GM18526 (cell line): ENCODE measurements around the gene SMIM13.

ENCODE experiments used
- POLR2A ChIP-seq: IDR thresholded peaks from 3 replicates; pipeline ENCODE4 v1.6.1; 2011; ENCODE audit not compliant: insufficient read length; ENCODE audit errors: extremely low read depth

The SMIM13 gene

GRCh38 chr6:11162262-11162661 is 68.6 kb downstream of the SMIM13 start:
- no peak for TF ChIP-seq POLR2A

- no peak for TF ChIP-seq POLR2A
Measured at GRCh38 chr6:11163932-11164331, 70.3 kb downstream of the SMIM13 start.

DNA sequence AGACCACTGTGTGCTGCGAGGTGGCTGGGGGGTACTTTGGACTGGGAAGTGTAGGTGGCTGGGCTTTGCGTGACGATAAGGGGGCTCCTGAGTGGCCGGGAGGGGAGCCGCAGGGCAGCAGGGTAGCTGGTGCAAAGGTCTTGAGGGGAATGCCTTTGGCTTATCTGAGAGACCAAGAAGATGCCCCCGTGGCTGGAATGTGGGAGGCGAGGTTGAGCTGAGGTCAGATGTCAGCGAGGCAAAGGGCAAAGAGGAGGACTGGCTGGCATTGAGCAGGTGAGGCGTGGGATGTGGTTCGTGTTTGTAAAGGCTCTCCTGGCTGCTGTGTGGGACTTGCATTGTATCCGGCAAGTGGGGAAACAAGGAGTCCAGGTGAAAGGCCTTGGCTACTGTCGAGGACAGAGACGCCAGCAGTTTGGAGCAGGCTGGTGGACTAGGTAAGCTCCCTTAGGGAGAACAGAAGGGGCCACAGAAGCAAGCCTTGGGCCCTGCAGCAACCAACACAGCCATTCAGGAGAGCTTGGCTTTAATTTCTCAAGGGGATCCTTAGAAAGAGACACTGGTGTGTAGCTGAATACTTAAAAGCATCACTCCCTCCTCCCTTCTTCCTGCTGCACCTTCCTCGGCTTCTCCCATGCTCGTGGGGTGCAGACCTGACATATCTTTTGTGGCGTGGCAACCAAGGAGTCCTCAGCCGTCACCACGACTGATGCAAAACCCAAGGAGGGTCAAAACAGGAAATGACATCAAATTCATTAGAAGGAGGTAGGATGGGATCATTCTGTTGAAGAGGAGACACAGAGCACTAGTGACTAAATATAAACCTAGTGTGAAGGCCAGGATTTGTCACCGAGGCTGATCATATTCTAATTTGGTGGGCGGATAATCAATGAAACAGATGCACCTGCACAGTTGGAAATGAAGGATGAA is 71.3 kb downstream of the SMIM13 start:
- no peak for TF ChIP-seq POLR2A

- TF ChIP-seq POLR2A = no peak
Measured at GRCh38 chr6:11166948-11167347, 73.3 kb downstream of the SMIM13 start.

DNA sequence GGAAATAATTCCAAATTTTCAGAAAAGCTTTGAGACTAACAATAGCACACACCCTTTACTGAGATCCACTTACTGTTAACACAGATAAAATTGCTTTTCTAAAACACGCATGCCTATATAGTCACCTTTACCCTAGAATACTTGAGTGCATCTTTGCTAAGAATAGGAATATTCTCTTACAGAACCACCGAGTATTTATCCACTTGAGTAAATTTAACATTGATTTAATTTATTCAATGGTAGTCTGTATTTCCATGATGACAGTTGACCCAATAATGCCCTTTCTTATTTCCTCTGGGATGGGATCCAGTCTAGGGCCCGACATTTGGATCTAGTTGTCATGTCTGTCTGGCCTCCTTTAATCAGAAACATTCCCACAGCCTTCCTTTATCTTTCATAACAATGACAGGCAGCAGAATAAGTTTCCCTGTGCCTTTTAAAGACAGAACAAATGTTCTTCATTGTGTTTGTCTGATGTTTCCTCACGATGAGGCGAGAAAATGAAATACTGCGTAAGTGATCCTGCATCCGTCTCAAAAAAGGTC is 74.5 kb downstream of the SMIM13 start:
- no peak for TF ChIP-seq POLR2A

DNA sequence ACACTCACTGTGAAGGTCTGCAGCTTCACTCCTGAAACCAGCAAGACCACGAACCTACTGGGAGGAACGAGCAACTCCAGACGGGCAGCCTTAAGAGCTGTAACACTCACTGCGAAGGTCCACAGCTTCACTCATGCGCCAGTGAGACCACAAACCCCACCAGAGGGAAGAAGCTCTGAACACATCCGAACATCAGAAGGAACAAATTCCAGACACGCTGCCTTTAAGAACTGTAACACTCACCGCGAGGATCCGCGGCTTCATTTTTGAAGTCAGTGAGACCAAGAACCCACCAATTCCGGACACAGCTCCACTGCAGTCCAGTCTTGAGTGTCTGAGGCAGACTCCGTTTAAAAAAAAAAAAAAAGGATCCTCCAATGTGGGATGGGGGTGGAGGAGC is 78.3 kb downstream of the SMIM13 start:
- TF ChIP-seq POLR2A = no peak

GRCh38 chr6:11172501-11173327 is 79.1 kb downstream of the SMIM13 start:
- TF ChIP-seq POLR2A = no peak

- TF ChIP-seq POLR2A = no peak
Measured at GRCh38 chr6:11174242-11174611, 80.6 kb downstream of the SMIM13 start.

DNA sequence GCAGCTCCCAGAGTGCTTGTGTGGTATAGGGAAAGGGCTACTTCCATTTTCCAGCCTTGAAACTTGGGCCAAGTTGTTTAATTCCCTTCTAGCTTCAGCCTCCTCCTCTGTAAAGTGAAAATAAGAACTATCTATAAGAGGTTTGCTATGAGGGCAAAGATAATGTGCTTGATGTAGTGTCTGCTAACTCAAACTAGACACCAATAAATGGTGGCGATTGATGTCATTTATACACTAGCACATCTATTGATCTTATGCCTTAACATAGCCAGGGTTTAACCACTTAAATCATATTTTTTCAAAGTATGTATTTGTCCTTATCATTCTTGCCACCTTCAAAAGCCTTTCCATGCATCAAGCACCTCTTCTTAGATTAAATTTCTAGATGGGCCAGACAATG is 83.6 kb downstream of the SMIM13 start:
- no peak for TF ChIP-seq POLR2A

DNA sequence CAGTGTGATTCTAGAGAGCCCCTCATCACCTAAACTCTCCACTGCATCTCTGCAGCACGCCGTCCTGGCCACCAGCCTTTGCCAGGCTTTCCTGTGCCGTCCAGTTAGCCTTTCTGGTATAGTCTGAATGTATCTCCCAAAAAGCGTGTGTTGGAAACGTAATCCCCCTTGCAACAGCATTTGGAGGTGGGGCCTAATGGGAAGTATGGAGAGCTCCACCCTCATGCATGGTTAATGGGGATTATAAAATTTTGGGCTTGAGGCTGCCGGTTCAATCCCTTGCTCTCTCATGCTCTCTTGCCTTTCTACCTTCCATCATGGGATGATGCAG is 85.4 kb downstream of the SMIM13 start:
- no peak for TF ChIP-seq POLR2A

DNA sequence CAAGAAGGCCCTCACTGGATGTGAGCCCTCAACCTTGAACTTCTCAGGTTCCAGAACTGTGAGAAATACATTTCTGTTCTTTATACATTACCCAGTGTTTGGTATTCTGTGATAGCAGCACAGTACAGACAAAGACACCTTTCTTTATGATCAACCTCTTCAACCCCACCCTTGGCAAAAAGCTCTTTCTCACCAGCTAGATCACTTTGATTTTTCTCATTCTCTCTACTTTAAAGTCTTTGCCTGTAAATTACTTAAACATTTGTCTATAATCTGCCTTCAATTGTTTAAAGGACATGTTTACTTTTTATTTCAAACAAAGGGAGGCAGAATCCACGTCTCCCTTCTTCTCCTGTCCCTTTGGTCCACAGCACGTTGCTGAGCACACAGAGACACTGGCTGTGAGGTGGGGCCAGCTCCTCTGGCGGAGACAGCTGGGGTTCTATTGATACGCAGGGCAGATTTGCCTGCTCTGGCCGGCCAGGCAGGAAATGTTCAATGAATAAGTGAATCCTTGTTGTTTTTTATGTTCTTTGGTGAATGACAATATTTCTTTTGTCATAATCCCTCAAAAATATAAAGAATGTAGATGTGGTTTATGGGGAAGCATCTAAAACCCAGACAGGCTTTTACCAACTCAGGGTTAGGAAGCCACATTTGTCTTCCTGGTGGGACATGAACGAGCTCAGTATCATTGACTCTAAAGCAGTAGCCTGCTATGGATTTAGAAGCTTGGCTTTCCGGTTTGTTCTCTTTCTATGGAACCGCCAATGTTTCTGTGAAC is 86.0 kb downstream of the SMIM13 start:
- no peak for TF ChIP-seq POLR2A

DNA sequence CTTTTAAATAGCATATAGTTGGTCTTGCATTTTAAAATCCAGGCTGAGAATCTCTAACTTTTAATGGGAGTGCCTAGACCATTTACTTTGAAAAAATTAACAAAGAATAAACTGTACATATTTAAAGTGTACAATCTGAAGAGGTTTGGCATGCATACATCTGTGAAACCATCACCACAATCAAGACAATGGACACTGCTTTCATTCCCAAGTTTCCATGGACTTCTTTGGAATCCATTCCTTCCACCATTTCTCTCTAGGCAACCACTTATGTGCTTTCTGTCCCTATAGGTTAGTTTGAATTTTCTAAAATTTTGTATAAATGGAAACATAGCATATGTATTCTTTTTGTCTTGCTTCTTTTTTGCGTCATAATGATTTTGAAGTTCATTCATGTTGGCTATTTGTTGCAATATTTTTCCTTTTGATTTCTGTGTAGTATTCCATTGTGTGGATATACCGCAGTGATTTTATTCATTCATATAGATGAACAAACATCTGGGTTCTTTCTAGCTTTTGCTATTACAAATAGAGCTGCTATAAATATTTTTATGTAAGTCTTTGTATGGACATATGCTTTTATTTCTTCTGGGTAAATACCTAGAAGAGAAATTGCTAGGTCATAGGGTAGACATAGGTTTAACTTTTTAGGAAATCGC is 88.0 kb downstream of the SMIM13 start:
- TF ChIP-seq POLR2A = no peak

DNA sequence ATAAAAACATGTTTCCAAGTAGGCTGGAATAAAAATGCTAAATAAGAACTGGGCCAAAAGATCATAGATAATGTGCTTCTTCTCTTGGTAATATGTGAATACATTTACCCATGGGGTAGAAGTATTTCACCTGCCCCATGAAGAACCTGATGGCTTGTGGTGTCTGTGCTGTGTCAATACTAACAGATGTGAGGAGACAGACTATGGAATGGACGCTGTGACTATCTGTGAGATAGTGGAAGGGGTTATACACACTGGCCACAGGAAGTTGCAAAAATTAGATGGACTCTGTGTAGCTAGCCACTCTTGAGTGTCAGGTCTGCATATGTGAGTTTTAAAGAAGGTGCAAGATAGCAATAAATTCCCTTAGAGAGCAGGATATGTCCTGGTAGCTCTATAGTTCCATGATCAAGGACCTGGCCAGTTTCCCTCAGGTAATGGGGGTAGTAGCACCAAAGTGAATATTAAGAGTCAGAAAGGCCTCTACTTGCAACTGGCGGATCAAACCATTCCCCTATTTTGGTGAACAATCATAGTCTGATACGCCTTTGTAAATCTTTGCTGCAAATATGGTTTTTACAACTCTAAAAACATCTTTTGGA is 90.2 kb downstream of the SMIM13 start:
- no peak for TF ChIP-seq POLR2A

DNA sequence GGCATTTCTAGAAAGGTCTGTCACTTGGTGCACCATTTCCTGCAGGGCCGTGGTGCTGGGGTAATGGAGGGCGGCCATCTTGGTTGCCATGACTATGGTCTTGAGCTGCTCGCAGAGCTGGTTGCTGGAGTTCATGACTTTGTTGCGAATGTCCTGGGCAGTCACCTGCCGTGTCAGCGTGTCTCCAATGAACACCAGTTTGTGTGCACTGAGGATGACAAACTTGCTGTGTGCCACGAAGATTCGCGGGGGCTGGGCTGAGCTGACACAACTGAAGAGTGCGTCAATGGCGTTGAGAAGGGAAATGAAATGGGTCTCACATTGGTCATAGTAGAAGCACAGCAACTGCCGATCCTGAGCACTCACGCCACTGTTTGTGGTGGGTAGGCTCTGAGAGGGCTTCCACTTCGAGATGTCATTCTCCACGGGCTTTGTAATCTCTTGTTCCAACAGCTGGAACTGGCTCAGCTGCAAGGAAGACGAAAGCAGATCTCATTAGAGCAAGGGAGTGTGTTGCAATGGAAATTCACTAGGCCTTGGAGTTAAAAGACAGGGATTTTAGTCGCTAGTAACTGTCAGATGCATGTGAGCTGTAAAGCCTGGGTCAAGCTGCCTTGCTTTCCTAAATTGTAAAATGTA is 91.7 kb downstream of the SMIM13 start:
- TF ChIP-seq POLR2A = no peak
